Osteocyte (in vitro differentiated cells): ENCODE results near the gene KIF23. TPM values are rescaled to one million over a fixed set of nuclear protein-coding genes. Genes with fewer than 3 reads are reported as not detected.

Experiments used
- DNase-seq: peaks from one replicate; pipeline ENCODE4 v3.0.0; 2021; ENCODE audit warnings: mixed read lengths; ENCODE audit not compliant: unreplicated experiment; ENCODE audit errors: extremely low spot score
- H3K27ac Mint-ChIP-seq: one replicate; pipeline ENCODE4 v1.8.0; 2021; ENCODE audit warnings: mild to moderate bottlenecking, mixed read lengths; ENCODE audit not compliant: unreplicated experiment
- H3K27me3 Mint-ChIP-seq: one replicate; pipeline ENCODE4 v1.8.0; 2021; ENCODE audit warnings: mixed read lengths; ENCODE audit not compliant: unreplicated experiment
- H3K36me3 Mint-ChIP-seq: one replicate; pipeline ENCODE4 v1.8.0; 2021; ENCODE audit warnings: mixed read lengths; ENCODE audit not compliant: unreplicated experiment
- H3K4me1 Mint-ChIP-seq: one replicate; pipeline ENCODE4 v1.8.0; 2021; ENCODE audit warnings: mixed read lengths; ENCODE audit not compliant: unreplicated experiment
- H3K4me3 Mint-ChIP-seq: one replicate; pipeline ENCODE4 v1.8.0; 2021; ENCODE audit warnings: mild to moderate bottlenecking, moderate library complexity, mixed read lengths; ENCODE audit not compliant: unreplicated experiment
- H3K9me3 Mint-ChIP-seq: one replicate; pipeline ENCODE4 v1.8.0; 2021; ENCODE audit warnings: mixed read lengths; ENCODE audit not compliant: unreplicated experiment
- total RNA-seq: library from RNA; stranded (reverse); gene quantifications from 2 replicates; pipeline ENCODE4 v1.2.1, GENCODE V29; 2021
- TF ChIP-seq, protein P1 (sequence below): fragments of 200-600 bp; sonication (generic); IDR thresholded peaks from 2 replicates; pipeline ENCODE4 v1.5.0; 2021; ENCODE audit warnings: antibody characterized with exemption, mild to moderate bottlenecking, moderate library complexity

Gene KIF23
- total RNA-seq, 1 donor from 2014 or later, result 14.0 TPM

DNA sequence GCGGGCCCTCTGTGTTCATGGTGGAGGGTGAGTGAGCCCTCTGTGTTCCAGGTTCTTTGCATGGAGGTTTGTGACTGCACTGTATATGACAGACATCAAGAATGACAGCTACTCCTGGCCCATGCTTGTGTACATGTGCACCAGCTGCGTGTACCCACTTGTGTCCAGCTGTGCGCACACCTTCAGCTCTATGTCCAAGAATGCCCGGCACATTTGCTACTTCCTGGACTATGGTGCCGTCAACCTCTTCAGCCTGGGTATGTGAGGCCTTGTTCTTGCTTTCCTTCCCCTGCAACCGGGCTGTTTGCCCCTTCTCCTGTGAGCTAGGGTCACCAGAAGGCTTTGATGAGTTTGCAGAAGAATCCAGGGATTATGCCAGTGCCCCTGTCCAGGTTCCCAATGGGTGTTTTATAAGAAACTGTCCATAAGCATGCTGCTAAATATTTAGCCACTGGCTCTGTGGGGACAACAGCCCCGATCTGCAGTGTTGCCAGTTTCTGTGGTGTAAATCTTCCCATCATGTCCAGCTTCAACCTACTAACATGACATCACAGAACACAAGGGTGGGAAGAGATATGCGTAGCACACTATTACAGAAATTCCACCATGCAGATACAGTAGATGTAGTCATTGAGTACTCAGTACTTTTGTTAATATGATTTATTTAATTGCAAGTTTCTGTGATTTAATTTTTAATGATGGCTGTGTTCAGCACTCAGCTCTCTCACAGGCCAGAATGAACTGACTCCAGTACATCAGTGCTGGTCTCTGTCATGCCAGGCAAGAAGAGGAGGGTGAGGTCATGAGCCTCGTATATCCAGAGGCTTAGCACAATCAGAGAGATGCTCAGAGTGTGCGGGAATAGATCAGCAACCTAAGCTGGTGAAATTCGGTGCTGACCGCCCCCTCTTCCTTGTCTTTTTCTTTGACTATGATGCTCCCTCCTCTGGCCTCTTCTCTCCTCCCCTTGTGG lies 29.2 kb upstream of the KIF23 start:
- TF ChIP-seq, protein P1, sequence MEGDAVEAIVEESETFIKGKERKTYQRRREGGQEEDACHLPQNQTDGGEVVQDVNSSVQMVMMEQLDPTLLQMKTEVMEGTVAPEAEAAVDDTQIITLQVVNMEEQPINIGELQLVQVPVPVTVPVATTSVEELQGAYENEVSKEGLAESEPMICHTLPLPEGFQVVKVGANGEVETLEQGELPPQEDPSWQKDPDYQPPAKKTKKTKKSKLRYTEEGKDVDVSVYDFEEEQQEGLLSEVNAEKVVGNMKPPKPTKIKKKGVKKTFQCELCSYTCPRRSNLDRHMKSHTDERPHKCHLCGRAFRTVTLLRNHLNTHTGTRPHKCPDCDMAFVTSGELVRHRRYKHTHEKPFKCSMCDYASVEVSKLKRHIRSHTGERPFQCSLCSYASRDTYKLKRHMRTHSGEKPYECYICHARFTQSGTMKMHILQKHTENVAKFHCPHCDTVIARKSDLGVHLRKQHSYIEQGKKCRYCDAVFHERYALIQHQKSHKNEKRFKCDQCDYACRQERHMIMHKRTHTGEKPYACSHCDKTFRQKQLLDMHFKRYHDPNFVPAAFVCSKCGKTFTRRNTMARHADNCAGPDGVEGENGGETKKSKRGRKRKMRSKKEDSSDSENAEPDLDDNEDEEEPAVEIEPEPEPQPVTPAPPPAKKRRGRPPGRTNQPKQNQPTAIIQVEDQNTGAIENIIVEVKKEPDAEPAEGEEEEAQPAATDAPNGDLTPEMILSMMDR, result no peak
- Mint-ChIP-seq H3K4me3 (no peak overlapping the region), H3K9me3 (no peaks in the 10 kb centered on the region), H3K27me3 (no peaks in the 10 kb centered on the region), H3K27ac (no peak overlapping the region), H3K36me3 (no peaks in the 10 kb centered on the region), H3K4me1 (peaks cover 16% of the 10 kb centered on the region)
- no peak for DNase-seq

DNA sequence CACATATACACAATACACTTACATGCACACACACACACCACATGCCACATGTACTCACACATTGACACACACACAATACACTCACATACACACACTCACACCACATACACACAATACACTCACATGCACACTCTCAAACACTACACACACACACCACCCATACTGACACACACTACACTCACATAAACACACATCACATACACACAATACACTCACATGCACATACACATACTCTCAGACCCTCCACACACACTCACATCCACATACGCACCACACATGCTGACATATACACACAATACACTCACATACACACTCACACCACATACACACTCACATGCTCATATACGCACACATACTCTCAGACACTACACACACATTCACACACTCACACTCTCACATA lies 28.3 kb upstream of the KIF23 start:
- TF ChIP-seq, protein P1, result no peak
- DNase-seq, result no peak
- Mint-ChIP-seq H3K27me3 (no peaks in the 10 kb centered on the region), H3K4me1 (peaks cover 16% of the 10 kb centered on the region), H3K36me3 (no peaks in the 10 kb centered on the region), H3K27ac (no peak overlapping the region), H3K9me3 (no peaks in the 10 kb centered on the region), H3K4me3 (no peak overlapping the region)

DNA sequence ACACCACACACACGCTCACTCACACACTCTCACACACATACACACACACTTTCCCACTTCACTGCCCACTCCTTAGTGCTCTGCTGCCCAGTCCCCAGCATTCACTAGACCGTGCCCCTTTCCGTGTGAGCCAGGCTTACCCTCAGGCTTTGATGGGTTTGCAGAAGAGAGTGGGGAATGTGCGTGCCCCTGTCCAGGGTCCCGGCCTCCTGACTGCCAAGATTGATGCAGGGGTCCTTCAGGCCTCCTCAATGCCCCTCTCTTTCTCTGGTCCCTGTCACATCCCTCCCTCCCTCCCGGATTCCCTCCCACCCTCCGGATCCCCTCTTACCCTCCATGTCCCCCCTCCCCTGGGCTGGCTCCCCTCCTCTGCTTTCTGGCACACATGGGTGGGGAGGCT lies 27.9 kb upstream of the KIF23 start:
- DNase-seq, result no peak
- no peak overlapping the region for H3K4me3 Mint-ChIP-seq
- no peaks in the 10 kb centered on the region for H3K9me3 Mint-ChIP-seq
- H3K4me1 Mint-ChIP-seq, result peaks cover 16% of the 10 kb centered on the region
- TF ChIP-seq, protein P1, result no peak
- no peak overlapping the region for H3K27ac Mint-ChIP-seq
- no peaks in the 10 kb centered on the region for H3K36me3 Mint-ChIP-seq
- no peaks in the 10 kb centered on the region for H3K27me3 Mint-ChIP-seq

DNA sequence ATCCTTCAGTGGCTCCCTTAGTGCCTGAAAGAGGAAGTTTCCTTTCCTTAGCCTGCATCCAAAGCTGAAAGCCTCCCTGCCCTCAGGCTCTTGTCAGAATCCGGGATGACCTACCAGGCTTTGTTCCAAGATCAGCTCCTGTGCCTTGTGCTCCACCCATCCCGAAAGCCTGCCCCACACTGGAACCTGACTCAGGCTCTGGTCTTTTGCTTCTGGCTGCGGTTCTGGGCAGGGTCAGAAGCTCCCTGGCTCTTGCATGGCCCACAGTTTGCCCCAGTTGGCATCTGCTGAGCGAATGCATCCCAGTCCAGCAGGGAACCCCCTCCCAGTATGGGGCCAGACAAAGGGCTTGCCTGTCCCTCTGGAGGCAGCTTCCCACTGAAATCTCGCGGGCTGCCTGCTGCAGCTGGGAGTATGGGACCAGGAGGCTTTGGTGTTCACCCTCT lies 25.9 kb upstream of the KIF23 start:
- H3K27ac Mint-ChIP-seq, result peak overlapping the region; percentile 29
- H3K27me3 Mint-ChIP-seq, result no peaks in the 10 kb centered on the region

DNA sequence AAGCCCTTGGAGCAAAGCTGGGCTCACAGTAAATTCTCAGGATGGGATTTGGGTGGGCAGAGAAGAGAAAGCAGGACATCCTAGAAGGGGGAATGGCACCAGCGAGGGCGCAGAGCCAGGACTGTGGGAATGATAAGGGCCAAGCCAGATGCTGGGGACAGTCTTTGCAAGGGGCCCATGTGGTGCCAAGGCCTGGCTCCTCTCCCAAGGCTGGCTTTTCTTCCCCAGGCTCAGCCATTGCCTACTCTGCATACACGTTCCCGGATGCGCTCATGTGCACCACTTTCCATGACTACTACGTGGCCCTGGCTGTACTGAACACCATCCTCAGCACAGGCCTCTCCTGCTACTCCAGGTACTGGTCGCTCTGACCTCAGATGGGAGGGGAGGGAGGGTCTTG lies 24.7 kb upstream of the KIF23 start:
- TF ChIP-seq, protein P1, result no peak
- Mint-ChIP-seq H3K36me3 (no peaks in the 10 kb centered on the region), H3K27ac (no peak overlapping the region)

More for the DNA sequence above, 25.9 kb upstream of the KIF23 start:
- H3K9me3 Mint-ChIP-seq, result no peaks in the 10 kb centered on the region
- TF ChIP-seq, protein P1, result no peak
- no peak overlapping the region for H3K4me3 Mint-ChIP-seq
- no peak for DNase-seq
- peaks cover 22% of the 10 kb centered on the region for H3K4me1 Mint-ChIP-seq
- H3K36me3 Mint-ChIP-seq, result no peaks in the 10 kb centered on the region

More for the DNA sequence above, 24.7 kb upstream of the KIF23 start:
- no peak for DNase-seq
- Mint-ChIP-seq H3K4me1 (peaks cover 33% of the 10 kb centered on the region), H3K9me3 (no peaks in the 10 kb centered on the region), H3K27me3 (no peaks in the 10 kb centered on the region), H3K4me3 (no peak overlapping the region)
